MCF 10A (cell line): ENCODE results near the gene SELENOV. TPM values are rescaled to one million over a fixed set of nuclear protein-coding genes. Genes with fewer than 3 reads are reported as not detected.

Experiments used
- BruUV-seq: library from RNA; stranded (reverse); fragments of 400-500 nt; replicated peaks from 2 replicates; lab custom pipeline; 2021; lab: Mats Ljungman, UMichigan
- CTCF ChIA-PET: fragments of 300-600 bp; sonication (Branson Sonifier 250); formaldehyde crosslinking; extraction: SDS; loops from one replicate; lab custom pipeline; 2021; ENCODE audit warnings: antibody characterized with exemption, inconsistent platforms; lab: Yijun Ruan, JAX
- POLR2A ChIA-PET: fragments of 300-600, 350-650 bp; sonication (Branson Sonifier 250); formaldehyde crosslinking; extraction: SDS; loops from one replicate; lab custom pipeline; 2020; ENCODE audit warnings: antibody characterized with exemption, inconsistent platforms; lab: Yijun Ruan, JAX
- DNase-seq: peaks from one replicate; pipeline ENCODE4 v3.0.0-alpha.2; 2018; ENCODE audit not compliant: unreplicated experiment
- H3K27ac Mint-ChIP-seq: one replicate; pipeline ENCODE4 v1.8.0; 2022; ENCODE audit warnings: mild to moderate bottlenecking, low read depth, mixed read lengths; ENCODE audit not compliant: unreplicated experiment
- H3K27me3 Mint-ChIP-seq: one replicate; pipeline ENCODE4 v1.8.0; 2022; ENCODE audit warnings: mixed read lengths; ENCODE audit not compliant: insufficient read depth, unreplicated experiment
- H3K36me3 Mint-ChIP-seq: one replicate; pipeline ENCODE4 v1.8.0; 2022; ENCODE audit warnings: mild to moderate bottlenecking, moderate library complexity, mixed read lengths; ENCODE audit not compliant: insufficient read depth, unreplicated experiment
- H3K4me1 Mint-ChIP-seq: one replicate; pipeline ENCODE4 v1.8.0; 2022; ENCODE audit warnings: mixed read lengths; ENCODE audit not compliant: insufficient read depth, unreplicated experiment
- H3K4me3 Mint-ChIP-seq: one replicate; pipeline ENCODE4 v1.8.0; 2022; ENCODE audit warnings: mild to moderate bottlenecking, moderate library complexity, mixed read lengths; ENCODE audit not compliant: unreplicated experiment
- H3K9me3 Mint-ChIP-seq: one replicate; pipeline ENCODE4 v1.8.0; 2022; ENCODE audit warnings: mixed read lengths; ENCODE audit not compliant: unreplicated experiment
- intact Hi-C: fragments of 100-400 bp; cut with micrococcal nuclease; formaldehyde crosslinking; loops from 2 replicates; pipeline ENCODE4 v1.14.1; 2022
- total RNA-seq: library from RNA; stranded (reverse); gene quantifications from 2 replicates; pipeline ENCODE4 v1.2.3, GENCODE V29; 2022
- TF ChIP-seq, protein P1 (sequence below): fragments of 200-600 bp; IDR thresholded peaks from one replicate; pipeline ENCODE4 v1.8.0; 2022; ENCODE audit warnings: antibody characterized with exemption, mild to moderate bottlenecking; ENCODE audit not compliant: unreplicated experiment

SELENOV gene
- total RNA-seq, 1 experiment from 2014 or later: not detected

- peaks cover 27% of the 10 kb centered on the region for H3K36me3 Mint-ChIP-seq
- peak overlapping the region; percentile 88 for H3K4me3 Mint-ChIP-seq
- peak overlapping the region; percentile 91 for H3K27ac Mint-ChIP-seq
- no peaks in the 10 kb centered on the region for H3K9me3 Mint-ChIP-seq
- CTCF ChIA-PET: no interaction called here
- intact Hi-C loops: no loop called here
- no TSS peak for BruUV-seq
- peaks cover 15% of the 10 kb centered on the region for H3K4me1 Mint-ChIP-seq
- H3K27me3 Mint-ChIP-seq: no peaks in the 10 kb centered on the region
- TF ChIP-seq, protein P1, sequence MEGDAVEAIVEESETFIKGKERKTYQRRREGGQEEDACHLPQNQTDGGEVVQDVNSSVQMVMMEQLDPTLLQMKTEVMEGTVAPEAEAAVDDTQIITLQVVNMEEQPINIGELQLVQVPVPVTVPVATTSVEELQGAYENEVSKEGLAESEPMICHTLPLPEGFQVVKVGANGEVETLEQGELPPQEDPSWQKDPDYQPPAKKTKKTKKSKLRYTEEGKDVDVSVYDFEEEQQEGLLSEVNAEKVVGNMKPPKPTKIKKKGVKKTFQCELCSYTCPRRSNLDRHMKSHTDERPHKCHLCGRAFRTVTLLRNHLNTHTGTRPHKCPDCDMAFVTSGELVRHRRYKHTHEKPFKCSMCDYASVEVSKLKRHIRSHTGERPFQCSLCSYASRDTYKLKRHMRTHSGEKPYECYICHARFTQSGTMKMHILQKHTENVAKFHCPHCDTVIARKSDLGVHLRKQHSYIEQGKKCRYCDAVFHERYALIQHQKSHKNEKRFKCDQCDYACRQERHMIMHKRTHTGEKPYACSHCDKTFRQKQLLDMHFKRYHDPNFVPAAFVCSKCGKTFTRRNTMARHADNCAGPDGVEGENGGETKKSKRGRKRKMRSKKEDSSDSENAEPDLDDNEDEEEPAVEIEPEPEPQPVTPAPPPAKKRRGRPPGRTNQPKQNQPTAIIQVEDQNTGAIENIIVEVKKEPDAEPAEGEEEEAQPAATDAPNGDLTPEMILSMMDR: no peak
- DNase-seq: no peak
- POLR2A ChIA-PET: no interaction called here
These were observed 31.8 kb upstream of the SELENOV start for GRCh38 chr19:39483141-39483540.

DNA sequence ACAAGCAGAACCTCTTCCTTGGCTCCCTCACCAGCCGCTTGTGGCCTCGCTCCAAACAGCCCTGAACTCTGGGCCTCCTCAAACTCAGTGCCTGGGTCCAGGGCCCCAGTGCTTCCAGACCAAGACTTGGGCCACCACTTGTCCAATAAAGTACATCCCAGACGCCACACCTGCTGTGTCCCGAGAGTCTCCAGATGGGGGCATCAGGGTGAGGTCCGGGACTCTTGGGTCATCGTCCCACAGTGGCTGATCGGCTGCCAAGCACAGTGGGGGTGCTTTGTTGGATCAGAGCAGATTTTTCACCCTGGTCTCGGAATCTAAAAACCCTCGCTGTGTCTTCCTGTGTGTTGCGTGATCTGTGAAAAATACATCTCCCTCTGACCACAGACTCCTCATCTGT lies 25.2 kb upstream of the SELENOV start:
- H3K4me3 Mint-ChIP-seq: no peak overlapping the region
- H3K27me3 Mint-ChIP-seq: no peaks in the 10 kb centered on the region
- no TSS peak for BruUV-seq
- ChIA-PET CTCF (interaction anchor here (0.6 to 1.0 kb wide), 4 partner anchors 13 to 61 kb away, joined by 3 to 4 read pairs (median 3); no protein-coding TSS in a partner anchor), POLR2A (interaction anchor here (0.6 to 0.8 kb wide), 2 partner anchors 99 to 173 kb away, joined by 3 read pairs; partner anchors contain the start of genes MED29 and PAF1)
- peaks cover 7% of the 10 kb centered on the region for H3K4me1 Mint-ChIP-seq
- peaks cover 62% of the 10 kb centered on the region for H3K36me3 Mint-ChIP-seq
- H3K9me3 Mint-ChIP-seq: no peaks in the 10 kb centered on the region
- intact Hi-C loops: no loop called here
- TF ChIP-seq, protein P1: no peak
- no peak overlapping the region for H3K27ac Mint-ChIP-seq
- no peak for DNase-seq

DNA sequence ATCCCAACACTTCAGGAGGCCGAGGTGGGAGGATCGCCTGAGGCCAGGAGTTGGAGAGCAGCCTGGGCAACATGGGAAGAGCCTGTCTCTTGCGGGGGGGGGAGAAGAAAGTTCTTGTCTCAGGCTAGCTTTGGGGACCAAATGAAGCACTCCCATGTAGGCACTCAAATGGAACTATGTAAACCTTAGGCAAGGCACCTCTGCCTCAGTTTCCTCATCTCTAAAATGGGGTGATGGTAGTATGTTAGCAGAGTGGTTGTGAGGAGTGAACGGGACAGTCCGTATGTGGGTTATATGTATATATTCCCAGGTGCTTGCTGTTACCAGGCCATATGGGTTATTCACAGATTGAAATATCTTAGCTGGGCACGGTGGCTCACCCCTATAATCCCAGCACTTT lies 22.7 kb upstream of the SELENOV start:
- Mint-ChIP-seq H3K9me3 (no peaks in the 10 kb centered on the region), H3K27ac (no peak overlapping the region), H3K4me3 (no peak overlapping the region)

GRCh38 chr19:39492788-39493187 lies 22.2 kb upstream of the SELENOV start:
- no peak overlapping the region for H3K4me3 Mint-ChIP-seq
- no peak for DNase-seq
- no TSS peak for BruUV-seq
- intact Hi-C loops: no loop called here
- peaks cover 2% of the 10 kb centered on the region for H3K27me3 Mint-ChIP-seq
- TF ChIP-seq, protein P1: no peak
- peaks cover 48% of the 10 kb centered on the region for H3K36me3 Mint-ChIP-seq
- ChIA-PET POLR2A (interaction anchor here (0.6 kb wide), 1 partner anchor 1401 kb away, joined by 5 read pairs; no protein-coding TSS in a partner anchor), CTCF (interaction anchor here (0.7 to 1.6 kb wide), 3 partner anchors 18 to 53 kb away, joined by 3 read pairs; no protein-coding TSS in a partner anchor)
- no peak overlapping the region for H3K27ac Mint-ChIP-seq
- no peaks in the 10 kb centered on the region for H3K9me3 Mint-ChIP-seq
- peaks cover 7% of the 10 kb centered on the region for H3K4me1 Mint-ChIP-seq

More for the DNA sequence above, 22.7 kb upstream of the SELENOV start:
- Mint-ChIP-seq H3K36me3 (peaks cover 51% of the 10 kb centered on the region), H3K27me3 (no peaks in the 10 kb centered on the region), H3K4me1 (peaks cover 7% of the 10 kb centered on the region)
- ChIA-PET POLR2A (interaction anchor here (0.6 to 1.0 kb wide), 3 partner anchors 41 to 1401 kb away, joined by 3 to 5 read pairs (median 5); no protein-coding TSS in a partner anchor), CTCF (interaction anchor here (0.7 to 1.6 kb wide), 3 partner anchors 18 to 52 kb away, joined by 3 read pairs; no protein-coding TSS in a partner anchor)
- TF ChIP-seq, protein P1: no peak
- DNase-seq: no peak
- intact Hi-C loops: no loop called here
- BruUV-seq: no TSS peak
